Caco-2 (cell line): ENCODE measurements around the gene GDI2. TPM values are rescaled to one million over a fixed set of nuclear protein-coding genes. Genes with fewer than 3 reads are reported as not detected.

Experiments
- BruUV-seq: library from RNA; stranded (reverse); fragments of 400-500 nt; replicated peaks from 2 replicates; lab custom pipeline; 2021; lab: Mats Ljungman, UMichigan
- CTCF ChIA-PET: fragments of 300-600 bp; sonication (Branson Sonifier 250); formaldehyde crosslinking; loops from one replicate; lab custom pipeline; 2022; ENCODE audit warnings: antibody characterized with exemption; lab: Charles Lee
- POLR2A ChIA-PET: fragments of 300-600 bp; sonication (Branson Sonifier 250); formaldehyde crosslinking; loops from one replicate; lab custom pipeline; 2022; ENCODE audit warnings: antibody characterized with exemption; lab: Charles Lee
- DNase-seq, 2 experiments: peaks; one replicate each; pipeline versions ENCODE4 v3.0.0 to v3.0.0-alpha.2; 2020 to 2022
- H3K27me3 ChIP-seq: replicated peaks from 2 replicates; pipeline ENCODE4 v1.6.0; 2011; ENCODE audit warnings: low read length; ENCODE audit not compliant: control insufficient read depth, insufficient read depth
- H3K36me3 ChIP-seq: 2 replicates; pipeline ENCODE4 v1.5.1; 2011; ENCODE audit warnings: low read length; ENCODE audit not compliant: control insufficient read depth, insufficient read depth
- H3K4me1 ChIP-seq: fragments of 250-450 bp; sonication (Bioruptor Pico); 2 replicates; pipeline ENCODE4 v1.5.1; 2020; ENCODE audit warnings: mild to moderate bottlenecking
- H3K4me3 ChIP-seq: 2 replicates; pipeline ENCODE4 v1.5.1; 2011; ENCODE audit warnings: low read depth, mild to moderate bottlenecking, control low read depth, low read length
- H3K9me3 ChIP-seq: fragments of 250-450 bp; sonication (Bioruptor Pico); 2 replicates; pipeline ENCODE4 v1.5.1; 2020; ENCODE audit warnings: mild to moderate bottlenecking, moderate library complexity
- H3K27ac Mint-ChIP-seq: one replicate; pipeline ENCODE4 v1.8.0; 2022; ENCODE audit warnings: mixed read lengths; ENCODE audit not compliant: unreplicated experiment
- H3K27me3 Mint-ChIP-seq: one replicate; pipeline ENCODE4 v1.8.0; 2022; ENCODE audit warnings: mixed read lengths; ENCODE audit not compliant: insufficient read depth, unreplicated experiment
- H3K36me3 Mint-ChIP-seq: one replicate; pipeline ENCODE4 v1.8.0; 2022; ENCODE audit warnings: mild to moderate bottlenecking, mixed read lengths; ENCODE audit not compliant: insufficient read depth, unreplicated experiment
- H3K4me1 Mint-ChIP-seq: one replicate; pipeline ENCODE4 v1.8.0; 2022; ENCODE audit warnings: low read depth, mixed read lengths; ENCODE audit not compliant: unreplicated experiment
- H3K4me3 Mint-ChIP-seq: one replicate; pipeline ENCODE4 v1.8.0; 2022; ENCODE audit warnings: mild to moderate bottlenecking, moderate library complexity, mixed read lengths; ENCODE audit not compliant: unreplicated experiment
- H3K9me3 Mint-ChIP-seq: one replicate; pipeline ENCODE4 v1.8.0; 2022; ENCODE audit warnings: mixed read lengths; ENCODE audit not compliant: unreplicated experiment
- intact Hi-C: fragments of 100-400 bp; cut with micrococcal nuclease; formaldehyde crosslinking; loops from one replicate; pipeline ENCODE4 v1.10.0; 2022; ENCODE audit not compliant: unreplicated experiment
- total RNA-seq: library from RNA; stranded (reverse); gene quantifications from 2 replicates; pipeline ENCODE4 v1.2.3, GENCODE V29; 2022
- TF ChIP-seq, protein P1 (sequence below), 2 experiments: fragments of 200-600 bp in 1 of 2; IDR thresholded peaks; 1 replicate in 1 of 2; 2 replicates in 1 of 2; pipeline versions ENCODE4 v1.5.1 to v1.8.0; 2011 to 2022; ENCODE audit warnings: antibody characterized with exemption in 1 of 2, control low read depth in 1 of 2, inconsistent platforms in 1 of 2, low read depth in 1 of 2, low read length in 1 of 2, mild to moderate bottlenecking in 1 of 2, moderate library complexity in 1 of 2; ENCODE audit not compliant: insufficient read depth in 1 of 2, severe bottlenecking in 1 of 2, unreplicated experiment in 1 of 2

Gene GDI2
- total RNA-seq, 1 experiment from 2014 or later, result 446 TPM

DNA sequence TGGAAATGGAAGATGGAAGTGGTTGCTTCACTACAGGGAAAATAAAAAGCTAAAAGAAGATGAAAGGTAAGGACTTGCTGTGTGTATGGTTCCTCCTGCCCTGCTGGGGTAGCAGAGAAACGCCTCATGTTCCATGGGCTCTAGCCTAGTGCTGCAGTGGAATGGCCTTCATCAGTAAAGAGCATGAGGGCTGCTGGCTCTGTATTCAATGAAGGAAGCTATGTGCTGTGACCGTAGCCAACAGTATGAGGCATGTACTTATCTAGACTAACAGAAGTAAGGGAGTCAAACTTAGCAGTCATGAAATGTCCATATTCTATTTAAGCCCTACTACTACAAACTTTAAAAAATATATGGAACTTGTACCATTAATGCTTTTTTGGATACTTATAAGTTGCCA, 54.3 kb downstream of the GDI2 start:
- Mint-ChIP-seq H3K9me3 (no peaks in the 10 kb centered on the region), H3K4me1 (no peaks in the 10 kb centered on the region), H3K36me3 (peaks cover 90% of the 10 kb centered on the region), H3K4me3 (no peak overlapping the region), H3K27me3 (no peaks in the 10 kb centered on the region), H3K27ac (no peak overlapping the region)
- H3K4me1 ChIP-seq, result no peaks in the 10 kb centered on the region
- intact Hi-C loops, result loop anchor here (10.0 kb wide), 1 partner anchor 314 kb away; no protein-coding TSS in a partner anchor
- ChIA-PET CTCF (interaction anchor here (1.0 kb wide), 1 partner anchor 129 kb away, joined by 3 read pairs; no protein-coding TSS in a partner anchor), POLR2A (interaction anchor here (0.5 kb wide), 1 partner anchor 18 kb away, joined by 3 read pairs; no protein-coding TSS in a partner anchor)
- H3K9me3 ChIP-seq, result no peaks in the 10 kb centered on the region
- BruUV-seq, result no TSS peak
- H3K27me3 ChIP-seq, result no peaks in the 10 kb centered on the region
- DNase-seq, result no peak
- TF ChIP-seq, protein P1, sequence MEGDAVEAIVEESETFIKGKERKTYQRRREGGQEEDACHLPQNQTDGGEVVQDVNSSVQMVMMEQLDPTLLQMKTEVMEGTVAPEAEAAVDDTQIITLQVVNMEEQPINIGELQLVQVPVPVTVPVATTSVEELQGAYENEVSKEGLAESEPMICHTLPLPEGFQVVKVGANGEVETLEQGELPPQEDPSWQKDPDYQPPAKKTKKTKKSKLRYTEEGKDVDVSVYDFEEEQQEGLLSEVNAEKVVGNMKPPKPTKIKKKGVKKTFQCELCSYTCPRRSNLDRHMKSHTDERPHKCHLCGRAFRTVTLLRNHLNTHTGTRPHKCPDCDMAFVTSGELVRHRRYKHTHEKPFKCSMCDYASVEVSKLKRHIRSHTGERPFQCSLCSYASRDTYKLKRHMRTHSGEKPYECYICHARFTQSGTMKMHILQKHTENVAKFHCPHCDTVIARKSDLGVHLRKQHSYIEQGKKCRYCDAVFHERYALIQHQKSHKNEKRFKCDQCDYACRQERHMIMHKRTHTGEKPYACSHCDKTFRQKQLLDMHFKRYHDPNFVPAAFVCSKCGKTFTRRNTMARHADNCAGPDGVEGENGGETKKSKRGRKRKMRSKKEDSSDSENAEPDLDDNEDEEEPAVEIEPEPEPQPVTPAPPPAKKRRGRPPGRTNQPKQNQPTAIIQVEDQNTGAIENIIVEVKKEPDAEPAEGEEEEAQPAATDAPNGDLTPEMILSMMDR (IDR thresholded peaks at IDR 0.05; ENCODE audit: insufficient read depth in 1 of 2, low read depth in 1 of 2, low read length in 1 of 2, severe bottlenecking in 1 of 2, unreplicated experiment in 1 of 2), result no peak
- no peak overlapping the region for H3K4me3 ChIP-seq
- H3K36me3 ChIP-seq, result peaks cover 13% of the 10 kb centered on the region; the same call in 1 of the 2 replicates

DNA sequence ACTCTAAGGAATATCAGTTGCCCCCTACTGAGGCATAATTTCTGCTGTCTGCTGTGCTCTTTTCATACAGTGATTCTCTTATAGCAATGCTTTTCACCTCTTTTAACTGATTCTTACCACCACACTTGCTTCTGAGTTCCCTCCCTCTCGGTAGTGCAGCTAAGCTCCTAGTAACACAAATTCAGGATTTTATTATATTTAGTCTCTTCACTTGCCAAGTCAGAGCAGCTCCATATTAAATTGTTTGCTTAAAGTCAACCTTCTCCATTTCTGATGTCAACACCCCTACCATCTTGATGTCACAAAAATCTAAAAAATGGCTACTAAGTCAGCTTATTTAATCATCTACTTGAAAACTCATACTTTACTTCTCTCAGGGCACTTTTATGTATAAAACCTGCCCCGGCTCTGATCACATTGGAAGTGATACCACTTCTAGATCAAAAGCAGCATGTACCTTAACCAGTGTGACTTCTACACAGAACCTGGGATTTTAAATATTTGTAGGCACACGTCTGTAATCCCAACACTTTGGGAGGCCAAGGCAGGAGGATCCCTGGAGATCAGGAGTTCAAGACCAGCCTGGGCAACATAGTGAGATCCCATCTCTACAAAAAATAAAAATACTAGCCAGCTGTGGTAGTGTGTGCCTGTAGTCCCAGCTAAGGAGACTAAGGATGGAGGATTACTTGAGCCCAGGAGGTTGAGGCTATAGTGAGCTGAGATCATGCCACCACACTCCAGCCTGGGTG, 55.3 kb downstream of the GDI2 start:
- no TSS peak for BruUV-seq
- intact Hi-C loops, result loop anchor here (10.0 kb wide), 1 partner anchor 313 kb away; no protein-coding TSS in a partner anchor
- no peak overlapping the region for H3K4me3 ChIP-seq
- ChIA-PET POLR2A (no interaction called here), CTCF (no interaction called here)
- no peak for DNase-seq
- no peak overlapping the region for H3K4me3 Mint-ChIP-seq
- H3K27me3 Mint-ChIP-seq, result no peaks in the 10 kb centered on the region
- H3K4me1 ChIP-seq, result no peaks in the 10 kb centered on the region
- peaks cover 95% of the 10 kb centered on the region for H3K36me3 Mint-ChIP-seq
- peaks cover 13% of the 10 kb centered on the region; the same call in 1 of the 2 replicates for H3K36me3 ChIP-seq
- no peak overlapping the region for H3K27ac Mint-ChIP-seq
- H3K4me1 Mint-ChIP-seq, result no peaks in the 10 kb centered on the region
- TF ChIP-seq, protein P1 (IDR thresholded peaks at IDR 0.05; ENCODE audit: insufficient read depth in 1 of 2, low read depth in 1 of 2, low read length in 1 of 2, severe bottlenecking in 1 of 2, unreplicated experiment in 1 of 2), result no peak
- no peaks in the 10 kb centered on the region for H3K9me3 Mint-ChIP-seq
- H3K9me3 ChIP-seq, result no peaks in the 10 kb centered on the region
- H3K27me3 ChIP-seq, result no peaks in the 10 kb centered on the region

DNA sequence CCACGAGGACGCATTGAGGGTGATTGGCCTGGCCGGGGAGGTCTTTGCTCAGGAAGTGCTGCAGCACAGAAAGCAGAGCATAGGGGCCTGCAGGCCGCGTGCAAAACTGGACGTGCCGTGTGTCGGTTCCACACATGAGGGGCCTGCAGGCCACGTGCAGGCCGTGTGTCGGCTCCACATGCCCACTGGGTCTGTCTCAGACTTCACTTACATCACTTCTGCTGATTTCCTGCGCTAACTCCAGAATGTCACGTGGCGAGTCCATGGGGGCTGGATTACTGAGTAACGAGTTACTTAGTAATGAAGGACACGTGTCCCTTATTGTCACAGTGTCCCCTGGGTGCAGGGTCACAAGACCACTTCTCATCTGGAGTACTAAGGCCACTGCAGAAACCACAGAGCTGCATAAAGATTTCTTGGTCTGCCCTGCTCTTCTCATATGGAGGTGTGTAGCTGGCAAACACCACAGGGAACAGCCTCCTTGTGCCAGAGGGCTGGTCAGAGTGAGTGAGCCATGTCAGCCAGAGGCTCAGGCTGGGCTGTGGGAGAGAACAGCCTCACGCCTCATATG, 60.8 kb downstream of the GDI2 start:
- Histone ChIP-seq H3K4me1 (no peaks in the 10 kb centered on the region), H3K27me3 (no peaks in the 10 kb centered on the region), H3K4me3 (no peak overlapping the region), H3K9me3 (no peaks in the 10 kb centered on the region), H3K36me3 (no peaks in the 10 kb centered on the region)
- H3K36me3 Mint-ChIP-seq, result peaks cover 85% of the 10 kb centered on the region
- intact Hi-C loops, result loop anchor here (10.0 kb wide), 1 partner anchor 308 kb away; no protein-coding TSS in a partner anchor
- CTCF ChIA-PET, result no interaction called here
- TF ChIP-seq, protein P1 (IDR thresholded peaks at IDR 0.05; ENCODE audit: insufficient read depth in 1 of 2, low read depth in 1 of 2, low read length in 1 of 2, severe bottlenecking in 1 of 2, unreplicated experiment in 1 of 2), result no peak
- H3K4me1 Mint-ChIP-seq, result no peaks in the 10 kb centered on the region
- DNase-seq, result no peak
- peak overlapping the region; percentile 34 for H3K27ac Mint-ChIP-seq
- POLR2A ChIA-PET, result no interaction called here
- BruUV-seq, result no TSS peak
- H3K27me3 Mint-ChIP-seq, result no peaks in the 10 kb centered on the region
- no peaks in the 10 kb centered on the region for H3K9me3 Mint-ChIP-seq
- no peak overlapping the region for H3K4me3 Mint-ChIP-seq
